SH-SY5Y (cell line): Measurements from ENCODE around the gene SLC12A5.

Experiments
- GATA2 ChIP-seq: IDR thresholded peaks from 2 replicates; pipeline ENCODE4 v1.6.1; 2011; ENCODE audit warnings: mild to moderate bottlenecking, low read depth, low read length
- GATA3 ChIP-seq: IDR thresholded peaks from 2 replicates; pipeline ENCODE4 v1.6.1; 2011; ENCODE audit warnings: low read depth, mild to moderate bottlenecking, low read length, moderate library complexity

GRCh38 chr20:46088409-46089166 lies 59.6 kb downstream of the SLC12A5 start:
- TF ChIP-seq GATA2: no peak
- TF ChIP-seq GATA3: no peak
